Ovary (tissue), 9 donors: ENCODE measurements around the gene RASGRF2. TPM values are rescaled to one million over a fixed set of nuclear protein-coding genes. Genes with fewer than 3 reads are reported as not detected.

Experiments used
- DNase-seq, 5 donors: peaks; one replicate each; pipeline ENCODE4 v3.0.0-alpha.2; 2019 to 2020
- H3K27ac ChIP-seq, 2 donors: fragments of 200-600 bp; one replicate each; pipeline versions ENCODE4 v1.5.1 to v1.8.0; 2019 to 2022
- H3K27me3 ChIP-seq: fragments of 200-600 bp; one replicate; pipeline ENCODE4 v1.8.0; 2022
- H3K36me3 ChIP-seq: fragments of 200-600 bp; sonication (generic); one replicate; pipeline ENCODE4 v1.5.1; 2019
- H3K4me1 ChIP-seq: one replicate; pipeline ENCODE4 v1.8.1; 2013; ENCODE audit warnings: mild to moderate bottlenecking, moderate library complexity; ENCODE audit not compliant: insufficient read depth
- H3K4me3 ChIP-seq: fragments of 200-600 bp; sonication (generic); one replicate; pipeline ENCODE4 v1.5.1; 2017
- H3K9me3 ChIP-seq, 2 donors: fragments of 200-600 bp in 1 of 2; sonication (generic) in 1 of 2; one replicate each; pipeline versions ENCODE4 v1.5.1 to v1.8.1; 2013 to 2019; ENCODE audit warnings: mild to moderate bottlenecking in 1 of 2, moderate library complexity in 1 of 2
- CTCF ChIP-seq, 3 donors: fragments of 450-650 bp in 2 of 3; fragments of 200-600 bp in 1 of 3; IDR thresholded peaks; one replicate each; pipeline versions ENCODE4 v1.5.1 to v1.8.0; 2016 to 2022; ENCODE audit warnings: antibody characterized with exemption in 3 of 3, mild to moderate bottlenecking in 1 of 3
- EP300 ChIP-seq: sonication (generic); formaldehyde crosslinking; IDR thresholded peaks from one replicate; pipeline ENCODE4 v1.6.1; 2017; ENCODE audit warnings: antibody characterized with exemption
- POLR2A ChIP-seq: fragments of 450-650 bp; IDR thresholded peaks from one replicate; pipeline ENCODE4 v1.6.1; 2017; ENCODE audit warnings: antibody characterized with exemption, mild to moderate bottlenecking, moderate library complexity
- WGBS, 3 donors: extraction: QIAGEN DNeasy Blood & Tissue Kit in 1 of 3; methylation state at CpG; one replicate each; pipeline versions ENCODE4 v1.1.5 to v1.1.7; 2013 to 2017; 5-methylcytosine and 5-hydroxymethylcytosine counted together
- intact Hi-C, 4 donors: fragments of 100-400 bp; cut with DNase I; formaldehyde crosslinking; loops; one replicate each; pipeline versions ENCODE4 v1.11.0 to v1.15.1; 2022 to 2023
- polyA plus RNA-seq, 2 donors: library from polyadenylated mRNA; stranded (reverse); fragments of 200-250 nt in 1 of 2; fragments of 350-450 nt in 1 of 2; fragmentation: Illumina TruSeq in 1 of 2; extraction: RNeasy Lipid Tissue Mini Kit (QIAGEN cat#74804) in 1 of 2; gene quantifications; one replicate each; pipeline ENCODE4 v1.2.3, GENCODE V29; 2013 to 2014
- total RNA-seq, 7 donors: library from RNA; depleted of rRNA in 2 of 7; stranded (reverse); fragments of >200 nt in 2 of 7; fragmentation: NEBNext Ultra II Directional in 3 of 7; extraction: Animal tissue kit (Norgen Biotek cat#: 25700) in 3 of 7; gene quantifications; one replicate each; pipeline versions ENCODE4 v1.1.0 to v1.2.4, GENCODE V29; 2016 to 2023
- donor health status: DM: no; HTN: no; CAD: no; lungs with moderate emphysema.
- donor health status: DM: no; HTN: no; CAD: no.
- donor health status: Bipolar disorder and iron deficiency.
- donor health status: DM: yes; HTN: yes; CAD: no.
- donor health status: DM: no; HTN: no; CAD: no.
- donor health status: DM: yes; HTN: yes; CAD: no.

RASGRF2 gene
- total and polyA plus RNA-seq, 9 donors, result 8.6 to 55.1 (median 23.0) TPM

GRCh38 chr5:80982093-80982492 is 21.9 kb downstream of the RASGRF2 start:
- no peaks in the 10 kb centered on the region for H3K9me3 ChIP-seq
- TF ChIP-seq EP300, result no peak
- TF ChIP-seq POLR2A, result no peak
- no peak for TF ChIP-seq CTCF (IDR thresholded peaks at IDR 0.05)
- H3K4me1 ChIP-seq, result no peaks in the 10 kb centered on the region
- H3K36me3 ChIP-seq, result no peaks in the 10 kb centered on the region
- no peak overlapping the region for H3K27ac ChIP-seq
- intact Hi-C loops, result no loop called here
- 57 to 72% (median 69%) methylated on average over 4 of the region's 4 CpGs for WGBS, 3 donors
- no peak overlapping the region for H3K4me3 ChIP-seq
- H3K27me3 ChIP-seq, result no peaks in the 10 kb centered on the region
- DNase-seq, result no peak

GRCh38 chr5:80985600-80986228 is 25.6 kb downstream of the RASGRF2 start:
- Histone ChIP-seq H3K27me3 (no peaks in the 10 kb centered on the region), H3K4me3 (no peak overlapping the region), H3K27ac (no peak overlapping the region), H3K4me1 (no peaks in the 10 kb centered on the region), H3K36me3 (no peaks in the 10 kb centered on the region), H3K9me3 (no peaks in the 10 kb centered on the region)
- DNase-seq, result no peak
- 35 to 43% (median 42%) methylated on average over 2 of the region's 2 CpGs for WGBS, 3 donors
- intact Hi-C loops, result no loop called here
- TF ChIP-seq EP300, result no peak
- no peak for TF ChIP-seq CTCF (IDR thresholded peaks at IDR 0.05)
- TF ChIP-seq POLR2A, result no peak

- intact Hi-C loops, result no loop called here
- TF ChIP-seq POLR2A, result no peak
- no peak for TF ChIP-seq EP300
- TF ChIP-seq CTCF (IDR thresholded peaks at IDR 0.05), result no peak
- no peaks in the 10 kb centered on the region for H3K27me3 ChIP-seq
- H3K4me3 ChIP-seq, result no peak overlapping the region
- H3K4me1 ChIP-seq, result no peaks in the 10 kb centered on the region
- H3K27ac ChIP-seq, result no peak overlapping the region
- no peak for DNase-seq
- H3K9me3 ChIP-seq, result no peaks in the 10 kb centered on the region
- H3K36me3 ChIP-seq, result no peaks in the 10 kb centered on the region
- WGBS, 3 donors, result 80 to 98% (median 91%) methylated on average over 3 of the region's 3 CpGs
These were observed 26.2 kb downstream of the RASGRF2 start for GRCh38 chr5:80986382-80986781.

GRCh38 chr5:80987078-80987766 is 27.1 kb downstream of the RASGRF2 start:
- no peak overlapping the region for H3K4me3 ChIP-seq
- intact Hi-C loops, result no loop called here
- no peaks in the 10 kb centered on the region for H3K9me3 ChIP-seq
- 62 to 63% (median 63%) methylated on average over 7 of the region's 7 CpGs for WGBS, 3 donors
- H3K36me3 ChIP-seq, result no peaks in the 10 kb centered on the region
- no peak for TF ChIP-seq CTCF (IDR thresholded peaks at IDR 0.05)
- H3K27ac ChIP-seq, result no peak overlapping the region
- H3K4me1 ChIP-seq, result no peaks in the 10 kb centered on the region
- H3K27me3 ChIP-seq, result no peaks in the 10 kb centered on the region
- no peak for DNase-seq
